ENCODE measurements around the gene YIPF5. TPM values are rescaled to one million over a fixed set of nuclear protein-coding genes. Genes with fewer than 3 reads are reported as not detected.

The YIPF5 gene
- total and polyA plus RNA-seq, 2 donors (not counting 3 experiments of a cell fraction or from before 2014, with no cell fraction given) = 73.7 to 78.7 TPM

GRCh38 chr5:144134194-144134826 is 36.1 kb downstream of the YIPF5 start:
- Histone ChIP-seq H3K9me1 (replicated peaks; ENCODE audit: control insufficient read depth, extremely low read depth, insufficient read depth, low read length) (no peaks in the 10 kb centered on the region), H3K36me3 (ENCODE audit: control insufficient read depth in 2 of 2, extremely low read depth in 1 of 2, insufficient read depth in 2 of 2, low read length in 2 of 2) (no peaks in the 10 kb centered on the region), H4K20me1 (replicated peaks; ENCODE audit: control insufficient read depth, extremely low read depth, insufficient read depth, low read length) (no peaks in the 10 kb centered on the region), H3K9me3 (replicated peaks; ENCODE audit: control insufficient read depth, insufficient read depth, low read length) (no peaks in the 10 kb centered on the region), H3K27ac (ENCODE audit: insufficient read depth, low read depth, low read length) (no peak overlapping the region), H3K4me1 (ENCODE audit: control insufficient read depth, extremely low read depth, insufficient read depth, low read length) (no peaks in the 10 kb centered on the region), H3K79me2 (ENCODE audit: control insufficient read depth, insufficient read depth, low read length) (no peaks in the 10 kb centered on the region), H3K9ac (replicated peaks; ENCODE audit: extremely low read depth, insufficient read depth, low read length) (no peak overlapping the region), H3K27me3 (ENCODE audit: control insufficient read depth in 2 of 2, insufficient read depth in 2 of 2, low read length in 2 of 2) (no peaks in the 10 kb centered on the region), H2AFZ (ENCODE audit: low read depth, low read length) (no peak overlapping the region), H3K4me2 (ENCODE audit: insufficient read depth, low read length) (no peak overlapping the region), H3K4me3 (replicated peaks in 1 of 3; ENCODE audit: insufficient read depth in 1 of 3, low read depth in 1 of 3, low read length in 3 of 3) (no peak overlapping the region)
- ChIA-PET CTCF (interaction anchor here (2.3 kb wide), 1 partner anchor 8 kb away, joined by 17 read pairs; no protein-coding TSS in a partner anchor), POLR2A (no interaction called here)
- dilution Hi-C loops (cut with MboI; ENCODE audit: extremely low pct_ligation_motif_present, low sequenced_read_pairs) = no loop called here
- DNase-seq (ENCODE audit: low read depth, low spot score) (no peak), FAIRE-seq (no peak)
- intact Hi-C loops (cut with micrococcal nuclease) = no loop called here
- TF ChIP-seq GATA2 (IDR thresholded peaks at IDR 0.05; ENCODE audit: insufficient read depth, insufficient read length, low read depth, low read length) (no peak), POLR2AphosphoS5 (IDR thresholded peaks at IDR 0.05; ENCODE audit: insufficient read depth, low read depth, low read length) (no peak), MYC (IDR thresholded peaks at IDR 0.05; ENCODE audit: low read depth, low read length) (no peak), MAX (IDR thresholded peaks at IDR 0.05; ENCODE audit: insufficient read depth, insufficient read length) (no peak), FOS (IDR thresholded peaks at IDR 0.05; ENCODE audit: borderline replicate concordance, insufficient read depth, low read length) (no peak), EZH2 (IDR thresholded peaks at IDR 0.05; ENCODE audit: borderline replicate concordance, low read depth, low read length, severe bottlenecking) (no peak), JUN (IDR thresholded peaks at IDR 0.05; ENCODE audit: borderline replicate concordance, insufficient read depth, insufficient read length, low read depth) (no peak), POLR2A (IDR thresholded peaks at IDR 0.05; ENCODE audit: low read depth, low read length) (no peak), CTCF (IDR thresholded peaks at IDR 0.05; ENCODE audit: extremely low read depth in 1 of 2, insufficient read depth in 1 of 2, low read depth in 1 of 2, low read length in 2 of 2) (no peak)
- no TSS peak for BruUV-seq (replicated peaks)
